ACHN (cell line): ENCODE data around the gene S100A7A.
"Not testable (repeated sequence)": the region's sequence is repeated elsewhere in the genome, so short reads cannot be mapped to it uniquely, and the experiment has no call there.

Experiments
- DNase-seq: peaks from one replicate; pipeline ENCODE4 v3.0.0-alpha.2; 2015
- in situ Hi-C: cut with HindIII; loops from 2 replicates; pipeline ENCODE4 v1.10.0; 2017; ENCODE audit warnings: low sequenced_read_pairs, low pct_ligation_motif_present, low pct_unique_long_range_greater_than_20kb

Gene S100A7A

GRCh38 chr1:153437236-153437635 lies 20.9 kb downstream of the S100A7A start:
- no peak for DNase-seq
- in situ Hi-C loops = no loop called here

GRCh38 chr1:153438599-153438998 lies 22.3 kb downstream of the S100A7A start:
- in situ Hi-C loops = no loop called here
- no peak for DNase-seq

GRCh38 chr1:153439273-153439672 lies 23.0 kb downstream of the S100A7A start:
- DNase-seq = no peak
- in situ Hi-C loops = no loop called here

GRCh38 chr1:153441238-153441755 lies 25.0 kb downstream of the S100A7A start:
- in situ Hi-C loops = no loop called here
- no peak for DNase-seq

- in situ Hi-C loops = no loop called here
- DNase-seq = no peak
Measured at GRCh38 chr1:153443486-153443885, 27.2 kb downstream of the S100A7A start.

GRCh38 chr1:153444078-153444477 lies 27.8 kb downstream of the S100A7A start:
- in situ Hi-C loops = no loop called here
- DNase-seq = no peak

GRCh38 chr1:153447498-153448170 lies 31.3 kb downstream of the S100A7A start:
- in situ Hi-C loops = no loop called here
- peak; percentile 87 for DNase-seq

- in situ Hi-C loops, DNase-seq: not testable (repeated sequence)
Measured at GRCh38 chr1:153448851-153449250, 32.5 kb downstream of the S100A7A start.

GRCh38 chr1:153456396-153456795 lies 40.1 kb downstream of the S100A7A start:
- DNase-seq = no peak
- in situ Hi-C loops = no loop called here

GRCh38 chr1:153459655-153460054 lies 43.3 kb downstream of the S100A7A start:
- in situ Hi-C loops = no loop called here

GRCh38 chr1:153460551-153460950 lies 44.2 kb downstream of the S100A7A start, which contains the start of gene S100A7:
Gene S100A7, minus strand, starts transcription at chr1:153460651. Its CDS starts 1,638 bp downstream, at chr1:153459013.
- in situ Hi-C loops = no loop called here

More at GRCh38 chr1:153459655-153460054, 43.3 kb downstream of the S100A7A start:
- DNase-seq = no peak

GRCh38 chr1:153462741-153463140 lies 46.4 kb downstream of the S100A7A start:
- DNase-seq, in situ Hi-C loops: not testable (repeated sequence)

More at GRCh38 chr1:153460551-153460950, 44.2 kb downstream of the S100A7A start, which contains the start of gene S100A7:
- DNase-seq = no peak

GRCh38 chr1:153465811-153466636 lies 49.7 kb downstream of the S100A7A start:
- in situ Hi-C loops = no loop called here
- peak; percentile 49 for DNase-seq

- in situ Hi-C loops = no loop called here
- DNase-seq = no peak
Measured at GRCh38 chr1:153466908-153467307, 50.6 kb downstream of the S100A7A start.

GRCh38 chr1:153470707-153471106 lies 54.4 kb downstream of the S100A7A start:
- DNase-seq = no peak
- in situ Hi-C loops = no loop called here
